Heart left ventricle (tissue), 16 donors: ENCODE data around the gene RNF19B. TPM values are rescaled to one million over a fixed set of nuclear protein-coding genes. Genes with fewer than 3 reads are reported as not detected.

Experiments
- ATAC-seq, 4 donors: fragments of 200-7000 bp; cut with Tn5 transposase; one replicate each; pipeline ENCODE4 v1.9.1; 2020 to 2022; ENCODE audit warnings: moderate library complexity in 4 of 4, mild to moderate bottlenecking in 3 of 4, moderate number of reproducible peaks in 1 of 4
- DNase-seq, 5 donors: peaks; one replicate each; pipeline ENCODE4 v3.0.0-alpha.2; 2020
- H3K27ac ChIP-seq, 12 donors: fragments of 200-600 bp; sonication (generic) in 4 of 12; one replicate each; pipeline versions ENCODE4 v1.5.0 to v1.8.0; 2016 to 2022; ENCODE audit warnings: mild to moderate bottlenecking in 2 of 12
- H3K27me3 ChIP-seq, 9 donors: fragments of 200-600 bp; sonication (generic) in 2 of 9; one replicate each; pipeline versions ENCODE4 v1.5.1 to v1.8.0; 2016 to 2022; ENCODE audit warnings: mild to moderate bottlenecking in 3 of 9
- H3K36me3 ChIP-seq, 9 donors: fragments of 200-600 bp; sonication (generic) in 2 of 9; one replicate each; pipeline versions ENCODE4 v1.5.0 to v1.8.0; 2018 to 2022; ENCODE audit warnings: mild to moderate bottlenecking in 2 of 9
- H3K4me1 ChIP-seq, 12 donors: fragments of 200-600 bp; sonication (generic) in 4 of 12; one replicate each; pipeline versions ENCODE4 v1.5.0 to v1.8.0; 2016 to 2022; ENCODE audit warnings: mild to moderate bottlenecking in 3 of 12
- H3K4me3 ChIP-seq, 12 donors: fragments of 200-600 bp; sonication (generic) in 4 of 12; one replicate each; pipeline versions ENCODE4 v1.5.0 to v1.8.0; 2017 to 2022; ENCODE audit warnings: mild to moderate bottlenecking in 9 of 12, moderate library complexity in 4 of 12
- H3K9me3 ChIP-seq, 12 donors: fragments of 200-600 bp; sonication (generic) in 4 of 12; one replicate each; pipeline versions ENCODE4 v1.5.0 to v1.8.0; 2016 to 2022; ENCODE audit warnings: mild to moderate bottlenecking in 1 of 12
- POLR2A ChIP-seq, 2 donors: fragments of 450-650 bp; IDR thresholded peaks; one replicate each; pipeline ENCODE4 v1.6.1; 2017; ENCODE audit warnings: antibody characterized with exemption in 2 of 2, mild to moderate bottlenecking in 2 of 2, moderate library complexity in 2 of 2
- WGBS, 4 donors: extraction: QIAGEN DNeasy Blood & Tissue Kit in 2 of 4; methylation state at CpG; one replicate each; pipeline versions ENCODE4 v1.1.5 to v1.1.7; 2013 to 2018; 5-methylcytosine and 5-hydroxymethylcytosine counted together
- intact Hi-C, 10 donors: fragments of 100-400 bp; cut with DNase I; formaldehyde crosslinking; loops; one replicate each; pipeline versions ENCODE4 v1.11.1 to v1.14.2; 2022
- polyA plus RNA-seq, 2 donors: library from polyadenylated mRNA; stranded (reverse); fragments of 200-250 nt; gene quantifications; one replicate each; pipeline ENCODE4 v1.2.3, GENCODE V29; 2013
- total RNA-seq, 9 donors: library from RNA; depleted of rRNA in 2 of 9; stranded (reverse); fragments of >200 nt in 2 of 9; fragmentation: NEBNext Ultra II Directional in 3 of 9; extraction: Animal tissue kit (Norgen Biotek cat#: 25700) in 3 of 9; gene quantifications; one replicate each; pipeline versions ENCODE4 v1.1.0 to v1.2.4, GENCODE V29; 2016 to 2023
- TF ChIP-seq, protein P1 (sequence below), 12 donors: fragments of 200-600 bp; sonication (generic) in 4 of 12; IDR thresholded peaks; one replicate each; pipeline versions ENCODE4 v1.5.0 to v1.8.0; 2018 to 2022; ENCODE audit warnings: antibody characterized with exemption in 12 of 12, mild to moderate bottlenecking in 5 of 12
- donor health status: ischemic (EF 13 %, LVEDD 7.1; RV severe dilation, severe dysfunction).
- donor health status: healthy with polysubstance abuse.
- donor health status: DM: no; HTN: yes; CAD: no.
- donor health status: DM: no; HTN: no; CAD: no.
- donor health status: ischemic (EF 25% LVEDD 6.9; RV normal size, moderate dysfunction).
- donor health status: ischemic (EF 25% LVEDD 5.7; RV mildly dilated, moderate dysfunction).
- donor health status: healthy.
- donor health status: DM: yes; HTN: yes; CAD: no.
- donor health status: ischemic (EF 35%, LVEDD 5.7; RV mildly dilated, moderate dysfunction).
- donor health status: nonischemic (EF 11% LVEDD 7.7; RV severe dilation, severe dysfunction).
- donor health status: DM: yes; HTN: yes; CAD: no.
- donor health status: PGD.
- donor health status: ischemic (EF 29% LVEDD 5.4; RV normal size, mild dysfunction).
- donor health status: nonischemic (EF 23%, LVEDD 6.1; RV moderate dilation, normal function).

Gene RNF19B
- total and polyA plus RNA-seq, 11 donors, result 1.5 to 42.5 (median 15.2) TPM

DNA sequence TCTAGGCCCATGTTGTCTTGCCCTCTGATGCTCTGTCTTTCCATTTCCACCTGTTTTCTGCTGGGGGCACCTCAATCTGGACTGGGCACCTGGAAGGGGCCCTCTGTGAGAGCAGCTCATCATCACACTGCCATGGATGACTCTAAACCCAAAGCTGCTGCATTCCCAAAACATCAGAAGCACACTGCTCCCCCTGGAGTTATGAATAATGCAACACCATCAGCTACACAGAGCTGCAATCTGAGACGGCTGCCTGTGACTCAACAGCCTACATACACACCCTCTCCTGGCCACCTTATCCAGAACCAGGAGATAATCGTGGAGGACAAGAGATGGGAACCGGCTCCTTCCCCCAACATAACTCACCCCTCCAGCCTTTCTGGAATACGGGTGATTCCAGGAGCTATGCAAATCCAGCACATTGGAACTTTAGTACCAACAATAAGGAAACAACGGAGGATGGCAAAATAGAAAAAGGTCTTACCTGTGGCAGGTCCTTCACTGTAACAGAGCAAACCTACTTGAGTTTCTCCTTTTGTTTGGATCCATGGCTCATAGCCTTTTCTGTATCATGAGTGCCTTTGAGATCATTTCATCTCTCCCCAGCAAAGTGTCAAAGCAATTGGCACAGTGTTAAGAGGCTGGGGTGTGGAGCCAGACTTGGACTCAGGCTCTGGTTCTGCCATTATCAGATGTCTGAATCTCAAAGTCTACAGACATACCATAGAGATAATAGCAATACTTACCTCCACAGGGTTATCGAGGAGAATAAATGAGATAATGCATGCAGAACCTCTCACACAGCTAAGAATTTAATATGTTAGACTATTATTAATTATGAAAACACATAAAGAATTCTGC lies 42.8 kb upstream of the RNF19B start:
- Histone ChIP-seq H3K27ac (peak overlapping the region in 3 of 12 donors; percentile 27 to 91 (median 84)), H3K4me1 (peaks cover 10 to 85% (median 62%) of the 10 kb centered on the region in 12 donors), H3K36me3 (peaks cover 0 to 33% (median 16%) of the 10 kb centered on the region in 9 donors), H3K4me3 (no peak overlapping the region), H3K9me3 (no peaks in the 10 kb centered on the region), H3K27me3 (no peaks in the 10 kb centered on the region)
- intact Hi-C loops, result loop anchor here in 6 of 10 donors (5.0 to 10.0 kb wide), 4 partner anchors 45 to 75 kb away; partner anchors contain the start of gene RNF19B (in 1 of the 6)
- WGBS, 4 donors, result 47 to 68% (median 53%) methylated on average over 6 of the region's 6 CpGs
- ATAC-seq (peak; percentile 43 to 80 (median 67)), DNase-seq (peak in 3 of 5 donors; percentile 38 to 59 (median 50))
- TF ChIP-seq, protein P1, sequence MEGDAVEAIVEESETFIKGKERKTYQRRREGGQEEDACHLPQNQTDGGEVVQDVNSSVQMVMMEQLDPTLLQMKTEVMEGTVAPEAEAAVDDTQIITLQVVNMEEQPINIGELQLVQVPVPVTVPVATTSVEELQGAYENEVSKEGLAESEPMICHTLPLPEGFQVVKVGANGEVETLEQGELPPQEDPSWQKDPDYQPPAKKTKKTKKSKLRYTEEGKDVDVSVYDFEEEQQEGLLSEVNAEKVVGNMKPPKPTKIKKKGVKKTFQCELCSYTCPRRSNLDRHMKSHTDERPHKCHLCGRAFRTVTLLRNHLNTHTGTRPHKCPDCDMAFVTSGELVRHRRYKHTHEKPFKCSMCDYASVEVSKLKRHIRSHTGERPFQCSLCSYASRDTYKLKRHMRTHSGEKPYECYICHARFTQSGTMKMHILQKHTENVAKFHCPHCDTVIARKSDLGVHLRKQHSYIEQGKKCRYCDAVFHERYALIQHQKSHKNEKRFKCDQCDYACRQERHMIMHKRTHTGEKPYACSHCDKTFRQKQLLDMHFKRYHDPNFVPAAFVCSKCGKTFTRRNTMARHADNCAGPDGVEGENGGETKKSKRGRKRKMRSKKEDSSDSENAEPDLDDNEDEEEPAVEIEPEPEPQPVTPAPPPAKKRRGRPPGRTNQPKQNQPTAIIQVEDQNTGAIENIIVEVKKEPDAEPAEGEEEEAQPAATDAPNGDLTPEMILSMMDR (IDR thresholded peaks at IDR 0.05), result peak in 11 of 12 donors; percentile 13 to 52 (median 33)
- no peak for TF ChIP-seq POLR2A (IDR thresholded peaks at IDR 0.05)

DNA sequence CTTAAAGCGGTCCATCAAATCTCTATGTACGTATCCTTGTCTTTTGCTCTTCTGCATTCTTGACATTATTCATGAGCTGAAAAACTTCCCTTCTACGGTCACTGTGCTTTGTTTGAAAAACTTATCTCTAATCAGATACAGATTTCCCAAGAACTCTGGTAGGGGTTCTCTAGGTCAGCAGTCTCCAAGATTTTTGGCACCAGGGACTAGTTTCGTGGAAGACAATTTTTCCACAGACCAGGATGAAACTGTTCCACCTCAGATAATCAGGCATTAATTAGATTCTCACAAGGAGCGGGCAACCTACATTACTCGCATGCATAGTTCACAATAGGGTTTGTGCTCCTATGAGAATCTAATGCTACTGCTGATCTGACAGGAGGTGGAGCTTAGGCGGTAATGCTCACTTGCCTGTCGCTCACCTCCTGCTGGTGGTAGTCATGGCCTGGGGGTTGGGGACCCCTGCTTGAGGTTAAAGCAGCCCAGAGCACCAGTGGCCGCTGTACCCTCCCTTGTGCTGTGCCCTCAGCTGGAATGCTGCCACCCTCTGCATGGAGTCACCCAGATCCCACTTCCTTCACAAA lies 41.3 kb upstream of the RNF19B start:
- Histone ChIP-seq H3K4me1 (peaks cover 7 to 72% (median 47%) of the 10 kb centered on the region in 12 donors), H3K9me3 (no peaks in the 10 kb centered on the region), H3K4me3 (no peak overlapping the region), H3K27me3 (no peaks in the 10 kb centered on the region), H3K27ac (no peak overlapping the region), H3K36me3 (peaks cover 0 to 25% (median 12%) of the 10 kb centered on the region in 9 donors)
- DNase-seq (no peak), ATAC-seq (no peak)
- 76 to 81% (median 80%) methylated on average over 9 of the region's 9 CpGs for WGBS, 4 donors
- TF ChIP-seq, protein P1 (IDR thresholded peaks at IDR 0.05), result no peak
- no peak for TF ChIP-seq POLR2A (IDR thresholded peaks at IDR 0.05)
- intact Hi-C loops, result loop anchor here in 6 of 10 donors (5.0 to 10.0 kb wide), 4 partner anchors 44 to 74 kb away; partner anchors contain the start of gene RNF19B (in 1 of the 6)

DNA sequence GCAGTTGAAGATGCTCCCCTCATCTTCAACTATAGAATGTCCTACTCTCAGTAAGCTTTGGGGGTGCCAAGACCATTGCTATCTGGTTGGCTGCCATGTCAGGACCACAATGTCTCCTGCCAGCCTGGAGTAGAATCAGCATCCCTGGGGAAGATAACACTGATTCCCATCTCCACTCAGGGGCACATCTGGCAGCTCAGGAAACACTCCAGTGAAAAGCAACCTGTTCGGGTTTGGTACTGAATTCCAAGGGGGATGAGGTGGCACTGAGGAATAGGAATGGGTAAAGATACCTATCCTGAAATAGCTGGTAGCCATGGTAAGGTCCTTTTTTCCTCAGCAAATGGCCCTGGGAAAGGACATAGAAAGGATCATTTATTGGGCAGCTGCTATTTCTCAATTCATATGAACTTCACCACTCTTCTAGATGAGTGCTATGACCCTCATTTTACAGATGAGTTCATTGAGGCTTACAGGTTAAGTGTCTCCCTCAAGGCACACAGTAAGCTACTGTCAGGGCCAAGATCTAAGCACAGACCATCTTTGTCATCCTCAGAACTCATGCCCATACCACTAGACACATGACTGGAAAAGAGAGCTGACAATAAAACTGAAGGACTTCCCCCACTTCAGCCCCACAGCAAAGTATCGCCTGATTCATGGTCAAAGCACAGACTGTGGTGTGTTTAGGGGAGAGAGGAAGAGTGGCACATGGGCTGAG lies 40.7 kb upstream of the RNF19B start:
- peaks cover 2 to 72% (median 42%) of the 10 kb centered on the region in 12 donors for H3K4me1 ChIP-seq

More for the DNA sequence above, 40.7 kb upstream of the RNF19B start:
- H3K4me3 ChIP-seq, result no peak overlapping the region
- H3K27me3 ChIP-seq, result no peaks in the 10 kb centered on the region
- ATAC-seq, result no peak
- no peaks in the 10 kb centered on the region for H3K9me3 ChIP-seq
- peaks cover 0 to 25% (median 12%) of the 10 kb centered on the region in 9 donors for H3K36me3 ChIP-seq
- intact Hi-C loops, result loop anchor here in 6 of 10 donors (5.0 to 10.0 kb wide), 4 partner anchors 43 to 73 kb away; partner anchors contain the start of gene RNF19B (in 1 of the 6)
- no peak for DNase-seq
- TF ChIP-seq, protein P1 (IDR thresholded peaks at IDR 0.05), result no peak
- TF ChIP-seq POLR2A (IDR thresholded peaks at IDR 0.05), result no peak
- 86 to 91% (median 88%) methylated on average over 2 of the region's 2 CpGs for WGBS, 4 donors
- peak overlapping the region in 1 of 12 donors; percentile 42 for H3K27ac ChIP-seq
